Measurements from ENCODE around the gene APCDD1L.

Gene APCDD1L

DNA sequence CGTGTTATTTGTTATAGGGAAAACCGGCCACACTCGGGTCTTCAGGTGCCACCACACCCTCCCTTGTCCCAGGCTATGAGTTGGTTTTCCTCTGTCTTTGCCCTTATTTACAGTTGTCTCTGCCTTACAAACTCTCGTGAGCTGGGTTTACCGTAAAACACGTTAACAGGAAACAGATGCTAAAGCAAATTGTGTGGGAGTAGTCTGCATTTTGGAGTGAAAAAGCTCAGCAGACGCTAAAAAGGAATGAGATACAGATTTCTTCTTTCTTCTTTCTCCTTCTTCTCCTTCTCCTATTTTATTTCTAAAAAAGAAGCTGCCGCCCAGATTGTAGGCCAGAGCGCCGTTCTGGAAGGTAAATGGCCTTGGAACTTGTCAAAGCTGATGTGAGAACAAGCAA is 51.9 kb downstream of the APCDD1L start:
- no peak overlapping the region for H3K27ac Mint-ChIP-seq
- peaks cover 3% of the 10 kb centered on the region for H3K27me3 Mint-ChIP-seq

GRCh38 chr20:58461899-58462298 is 53.3 kb downstream of the APCDD1L start:
- peaks cover 3% of the 10 kb centered on the region for H3K27me3 Mint-ChIP-seq
- H3K4me1 Mint-ChIP-seq, result peaks cover 13% of the 10 kb centered on the region
- H3K4me3 Mint-ChIP-seq, result no peak overlapping the region
- no peak overlapping the region for H3K27ac Mint-ChIP-seq
- ATAC-seq (ENCODE audit: low read depth) (no peak), DNase-seq (ENCODE audit: low spot score in 2 of 2) (no peak)
- H3K9me3 Mint-ChIP-seq, result no peaks in the 10 kb centered on the region
- H3K36me3 Mint-ChIP-seq, result no peaks in the 10 kb centered on the region

More for the DNA sequence above, 51.9 kb downstream of the APCDD1L start:
- Mint-ChIP-seq H3K36me3 (no peaks in the 10 kb centered on the region), H3K4me3 (no peak overlapping the region), H3K9me3 (no peaks in the 10 kb centered on the region), H3K4me1 (peaks cover 8% of the 10 kb centered on the region)
- ATAC-seq (ENCODE audit: low read depth) (no peak), DNase-seq (ENCODE audit: low spot score in 2 of 2) (no peak)

DNA sequence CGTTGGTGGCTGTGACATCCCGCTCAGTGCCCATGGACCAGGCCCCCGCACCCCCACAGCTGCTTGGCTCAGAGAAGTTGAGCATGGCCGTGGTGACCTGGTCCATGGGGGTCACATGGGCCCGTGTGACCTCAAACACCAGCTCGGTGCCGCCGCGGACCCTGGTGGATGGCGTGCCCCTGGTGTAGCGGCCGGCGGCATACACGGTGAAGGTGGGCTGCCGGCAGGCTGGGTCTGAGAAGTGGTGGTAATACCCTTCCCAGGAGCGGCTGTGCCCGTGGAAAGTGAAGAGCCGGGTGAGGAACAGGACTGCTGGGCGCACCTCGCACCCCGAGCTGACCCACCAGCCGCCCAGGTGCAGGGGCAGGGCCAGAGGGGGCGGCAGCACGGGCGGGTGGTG is 54.1 kb downstream of the APCDD1L start:
- Mint-ChIP-seq H3K9me3 (no peaks in the 10 kb centered on the region), H3K27ac (no peak overlapping the region), H3K36me3 (no peaks in the 10 kb centered on the region), H3K4me3 (no peak overlapping the region), H3K27me3 (peaks cover 5% of the 10 kb centered on the region), H3K4me1 (peaks cover 17% of the 10 kb centered on the region)
- ATAC-seq (ENCODE audit: low read depth) (no peak), DNase-seq (ENCODE audit: low spot score in 2 of 2) (no peak)

GRCh38 chr20:58459058-58459750 is 56.0 kb downstream of the APCDD1L start:
- Mint-ChIP-seq H3K9me3 (peaks cover 6% of the 10 kb centered on the region), H3K27ac (no peak overlapping the region), H3K36me3 (peaks cover 8% of the 10 kb centered on the region), H3K4me3 (no peak overlapping the region), H3K4me1 (peaks cover 17% of the 10 kb centered on the region), H3K27me3 (peaks cover 5% of the 10 kb centered on the region)
- DNase-seq (ENCODE audit: low spot score in 2 of 2) (no peak), ATAC-seq (ENCODE audit: low read depth) (no peak)

DNA sequence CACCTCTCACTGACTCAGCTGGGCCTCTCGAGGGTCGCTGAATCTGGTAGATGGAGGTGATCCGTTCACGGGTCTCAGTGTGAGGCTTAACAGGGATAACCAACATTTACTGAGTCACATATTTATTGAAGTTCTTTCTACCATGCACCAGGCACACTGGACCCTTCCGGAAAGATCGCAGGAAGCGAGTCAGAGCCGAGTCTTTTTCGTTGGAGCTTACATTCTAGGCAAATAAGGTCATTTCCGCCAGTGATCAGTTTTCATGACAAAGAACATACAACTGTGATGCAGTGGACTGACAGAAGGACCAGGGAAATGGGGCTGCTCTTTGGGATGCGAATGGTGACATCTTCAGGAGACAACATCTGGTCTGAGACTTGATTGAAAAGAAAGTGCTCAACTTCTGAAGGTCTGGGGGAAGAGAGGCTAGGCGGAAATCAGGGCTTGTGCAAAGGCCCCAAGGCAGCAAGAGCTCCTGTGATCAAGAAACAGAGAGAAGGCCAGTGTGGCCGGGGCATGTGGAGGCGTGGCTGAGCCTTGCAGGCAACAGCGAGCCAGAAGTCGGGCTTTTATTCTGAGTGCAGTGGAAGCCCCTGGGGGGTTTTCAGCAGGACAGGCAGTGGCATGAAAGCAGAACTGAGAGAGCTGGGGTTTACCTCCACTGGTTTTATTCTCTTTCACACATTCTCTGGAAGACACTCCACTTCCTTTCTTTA is 56.7 kb downstream of the APCDD1L start:
- H3K27me3 Mint-ChIP-seq, result peaks cover 5% of the 10 kb centered on the region
- peaks cover 17% of the 10 kb centered on the region for H3K4me1 Mint-ChIP-seq
- peak overlapping the region; percentile 48 for H3K4me3 Mint-ChIP-seq
- peaks cover 10% of the 10 kb centered on the region for H3K9me3 Mint-ChIP-seq
- peak; percentile 99 for ATAC-seq (ENCODE audit: low read depth)
- H3K36me3 Mint-ChIP-seq, result peaks cover 12% of the 10 kb centered on the region
- peak overlapping the region; percentile 28 for H3K27ac Mint-ChIP-seq
- peak; percentile 52 to 57 for DNase-seq (ENCODE audit: low spot score in 2 of 2)

DNA sequence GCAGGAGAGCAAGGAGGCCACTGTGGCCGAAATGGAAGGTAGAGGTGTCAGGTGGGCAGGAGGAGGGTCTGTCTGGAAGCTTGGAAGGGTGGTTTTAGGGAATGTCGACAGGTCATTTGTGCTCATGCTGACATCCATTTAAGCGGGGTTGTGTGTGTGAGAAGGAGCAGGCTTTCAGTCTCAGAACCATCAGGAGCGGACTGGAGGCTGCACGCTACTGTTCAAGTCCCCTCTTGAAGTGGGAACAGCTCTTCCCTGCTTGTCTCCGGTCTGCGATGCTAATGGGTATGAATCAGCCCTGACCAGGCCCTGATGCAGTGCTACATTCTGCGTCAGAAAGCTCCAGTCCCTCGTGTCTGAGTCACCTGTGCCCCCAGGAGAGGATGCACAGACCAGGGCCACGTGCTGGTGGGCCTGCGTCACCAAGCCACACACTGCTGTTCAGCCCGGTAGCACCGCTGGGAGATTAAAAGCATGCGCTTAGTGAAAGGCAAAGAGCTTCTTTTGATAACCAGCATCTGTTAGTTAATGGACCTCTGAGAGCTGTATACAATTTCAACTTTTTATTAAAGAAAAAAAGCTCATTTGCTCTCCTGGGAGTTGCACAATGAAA is 58.0 kb downstream of the APCDD1L start:
- peaks cover 5% of the 10 kb centered on the region for H3K27me3 Mint-ChIP-seq
- H3K36me3 Mint-ChIP-seq, result peaks cover 15% of the 10 kb centered on the region
- H3K4me1 Mint-ChIP-seq, result peaks cover 20% of the 10 kb centered on the region
- no peak overlapping the region for H3K27ac Mint-ChIP-seq
- peaks cover 10% of the 10 kb centered on the region for H3K9me3 Mint-ChIP-seq
- H3K4me3 Mint-ChIP-seq, result no peak overlapping the region
- ATAC-seq (ENCODE audit: low read depth) (no peak), DNase-seq (ENCODE audit: low spot score in 2 of 2) (no peak)

DNA sequence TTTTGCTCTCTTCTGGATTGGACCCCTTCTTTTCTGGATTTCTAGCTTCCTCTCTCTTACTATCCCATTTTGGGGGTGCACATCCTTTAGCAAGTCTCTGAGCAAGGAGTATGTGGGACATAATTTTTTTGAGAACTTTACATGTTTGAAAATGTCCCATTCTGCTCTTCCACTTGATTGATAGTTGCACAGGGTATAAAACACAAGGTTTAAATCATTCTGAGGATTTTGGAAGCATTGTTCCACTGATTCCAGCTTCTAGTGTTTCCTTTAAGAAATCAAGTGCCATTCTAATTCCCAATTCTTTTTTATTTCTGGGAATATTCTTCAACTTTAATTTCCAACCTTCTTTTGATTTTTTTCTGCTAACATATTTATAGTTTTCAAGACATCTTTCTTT is 60.7 kb downstream of the APCDD1L start:
- H3K4me3 Mint-ChIP-seq, result no peak overlapping the region
- peaks cover 10% of the 10 kb centered on the region for H3K9me3 Mint-ChIP-seq
- peaks cover 2% of the 10 kb centered on the region for H3K27me3 Mint-ChIP-seq
- H3K36me3 Mint-ChIP-seq, result peaks cover 21% of the 10 kb centered on the region
- no peak for DNase-seq (ENCODE audit: low spot score in 2 of 2)
- peaks cover 22% of the 10 kb centered on the region for H3K4me1 Mint-ChIP-seq
- ATAC-seq (ENCODE audit: low read depth), result no peak
- no peak overlapping the region for H3K27ac Mint-ChIP-seq

DNA sequence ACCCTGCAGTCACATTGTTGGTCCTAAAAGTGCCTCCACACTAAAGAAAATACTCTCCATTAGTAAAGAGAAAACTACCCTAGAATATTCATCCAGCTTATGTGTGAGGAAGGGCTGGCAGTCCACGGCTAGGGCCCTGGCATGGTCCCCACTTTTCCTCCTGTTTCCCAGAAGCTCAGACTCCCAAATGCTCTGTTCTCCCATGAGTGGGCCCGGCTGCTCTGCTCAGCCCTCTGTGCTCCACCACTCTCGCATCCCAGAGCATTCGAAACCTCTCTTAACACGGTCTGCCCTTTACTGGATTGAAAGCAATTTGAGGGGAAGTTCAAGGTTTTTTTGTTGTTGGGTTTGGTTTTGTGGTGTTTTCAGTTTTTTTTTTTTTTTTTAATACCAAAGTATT is 61.8 kb downstream of the APCDD1L start:
- peaks cover 21% of the 10 kb centered on the region for H3K36me3 Mint-ChIP-seq
- H3K9me3 Mint-ChIP-seq, result peaks cover 10% of the 10 kb centered on the region
- peaks cover 2% of the 10 kb centered on the region for H3K27me3 Mint-ChIP-seq
- H3K27ac Mint-ChIP-seq, result peak overlapping the region; percentile 45
- ATAC-seq (ENCODE audit: low read depth), result no peak
- H3K4me1 Mint-ChIP-seq, result peaks cover 16% of the 10 kb centered on the region
- DNase-seq (ENCODE audit: low spot score in 2 of 2), result no peak
- H3K4me3 Mint-ChIP-seq, result no peak overlapping the region

DNA sequence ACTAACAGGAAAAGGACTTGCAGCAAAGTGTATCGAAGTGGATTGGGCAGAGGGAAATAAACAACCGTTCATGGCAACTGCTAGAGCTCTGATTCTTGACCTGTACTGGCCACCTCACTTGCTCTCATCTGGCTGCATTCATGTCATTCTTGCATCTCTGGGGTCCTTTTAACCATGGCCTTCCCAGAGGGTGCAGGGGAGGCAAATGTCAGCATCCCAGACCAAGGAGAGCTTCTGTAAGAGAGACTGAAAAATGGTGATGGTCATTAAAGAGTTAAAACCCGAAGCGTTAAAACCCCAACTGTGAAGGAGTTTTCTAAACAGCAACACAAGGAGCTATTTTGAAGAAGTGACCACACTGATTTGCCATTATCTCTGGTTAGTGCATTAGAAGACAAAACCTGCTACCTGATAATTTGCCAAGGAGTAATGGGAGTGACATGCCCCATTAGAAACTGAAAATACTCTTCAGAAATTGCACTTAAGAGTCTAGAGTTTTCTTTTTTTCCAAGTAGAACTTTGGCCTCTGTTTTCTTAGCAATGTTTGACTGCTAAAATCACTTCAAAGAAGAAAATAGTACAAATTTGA is 62.4 kb downstream of the APCDD1L start:
- H3K4me1 Mint-ChIP-seq, result peaks cover 11% of the 10 kb centered on the region
- H3K4me3 Mint-ChIP-seq, result no peak overlapping the region
- peaks cover 21% of the 10 kb centered on the region for H3K36me3 Mint-ChIP-seq
- DNase-seq (ENCODE audit: low spot score in 2 of 2) (no peak), ATAC-seq (ENCODE audit: low read depth) (no peak)
- peaks cover 2% of the 10 kb centered on the region for H3K27me3 Mint-ChIP-seq
- no peak overlapping the region for H3K27ac Mint-ChIP-seq
- peaks cover 10% of the 10 kb centered on the region for H3K9me3 Mint-ChIP-seq

- peak overlapping the region; percentile 25 for H3K27ac Mint-ChIP-seq
- no peak for DNase-seq (ENCODE audit: low spot score in 2 of 2)
- H3K36me3 Mint-ChIP-seq, result peaks cover 22% of the 10 kb centered on the region
Measured at GRCh38 chr20:58450254-58450653, 64.9 kb downstream of the APCDD1L start.

GRCh38 chr20:58449681-58450221 is 65.4 kb downstream of the APCDD1L start:
- no peaks in the 10 kb centered on the region for H3K27me3 Mint-ChIP-seq
- peak overlapping the region; percentile 25 for H3K27ac Mint-ChIP-seq
- ATAC-seq (ENCODE audit: low read depth) (no peak), DNase-seq (ENCODE audit: low spot score in 2 of 2) (no peak)
- peaks cover 8% of the 10 kb centered on the region for H3K4me1 Mint-ChIP-seq
- peaks cover 6% of the 10 kb centered on the region for H3K9me3 Mint-ChIP-seq
- H3K4me3 Mint-ChIP-seq, result no peak overlapping the region
- peaks cover 25% of the 10 kb centered on the region for H3K36me3 Mint-ChIP-seq

More at GRCh38 chr20:58450254-58450653, 64.9 kb downstream of the APCDD1L start:
- peaks cover 8% of the 10 kb centered on the region for H3K4me1 Mint-ChIP-seq
- peaks cover 8% of the 10 kb centered on the region for H3K9me3 Mint-ChIP-seq
- H3K4me3 Mint-ChIP-seq, result no peak overlapping the region
- no peak for ATAC-seq (ENCODE audit: low read depth)
- H3K27me3 Mint-ChIP-seq, result no peaks in the 10 kb centered on the region

DNA sequence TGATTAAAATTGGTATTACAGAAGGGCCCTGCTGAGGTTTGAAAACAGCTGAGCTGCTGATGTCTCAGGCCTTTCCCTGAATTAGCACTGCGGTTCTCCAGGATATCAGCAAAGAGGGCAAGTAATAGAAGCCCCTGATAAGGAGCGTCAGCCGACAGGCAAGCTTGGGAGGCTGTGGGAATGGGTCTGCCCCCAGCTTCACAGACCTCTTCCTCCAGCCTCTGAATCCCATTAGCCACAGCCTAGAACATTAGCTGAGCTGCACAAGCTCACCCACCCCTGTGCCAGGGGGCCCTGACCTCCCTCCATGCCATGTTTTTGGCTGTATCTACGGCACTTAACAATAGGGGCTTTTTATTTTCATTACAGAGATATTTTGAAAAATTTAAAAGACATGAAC is 66.2 kb downstream of the APCDD1L start:
- Mint-ChIP-seq H3K27me3 (no peaks in the 10 kb centered on the region), H3K4me1 (peaks cover 8% of the 10 kb centered on the region), H3K36me3 (peaks cover 19% of the 10 kb centered on the region), H3K9me3 (peaks cover 1% of the 10 kb centered on the region), H3K4me3 (no peak overlapping the region), H3K27ac (no peak overlapping the region)
- no peak for DNase-seq (ENCODE audit: low spot score in 2 of 2)
- ATAC-seq (ENCODE audit: low read depth), result no peak

DNA sequence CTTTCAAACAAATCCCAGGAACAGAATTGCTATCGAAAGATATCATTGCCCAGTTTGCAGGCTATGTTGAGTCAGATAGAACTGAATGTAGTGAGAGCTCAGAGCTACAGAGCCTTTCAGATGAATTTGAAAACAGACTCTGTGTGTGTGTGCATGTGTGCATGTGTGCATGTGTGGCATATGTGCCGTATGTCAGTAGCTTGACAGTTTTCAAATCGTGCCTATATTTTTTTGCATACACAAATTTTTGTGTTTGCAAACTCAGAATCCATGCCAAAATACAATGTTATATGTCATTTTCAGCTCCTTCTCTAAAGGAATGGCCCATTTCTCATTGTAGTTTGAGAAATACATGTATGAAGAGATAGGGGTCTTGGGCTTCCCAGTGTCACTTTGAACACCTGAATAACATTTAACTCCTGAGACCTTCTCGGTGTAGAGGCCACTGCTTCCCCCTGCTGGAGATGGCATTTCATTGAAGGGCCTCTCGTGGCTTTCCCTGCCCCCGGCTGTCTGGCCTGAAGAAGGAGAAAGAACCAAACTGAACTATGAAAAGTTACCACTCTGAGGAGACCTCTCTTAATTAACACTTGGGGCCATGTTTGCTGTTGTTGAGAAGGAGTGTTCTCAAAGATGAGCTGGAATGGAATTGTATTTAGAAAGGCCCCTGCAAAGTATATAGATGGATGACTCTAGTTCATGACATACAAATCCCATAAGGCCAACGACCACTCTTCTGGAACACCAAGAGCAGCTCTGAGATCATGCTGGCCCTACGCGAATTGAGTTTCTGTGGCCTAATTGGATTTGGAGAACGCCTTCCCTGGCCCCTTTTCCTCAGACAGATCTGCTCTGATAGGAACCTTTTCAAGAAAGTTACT is 67.4 kb downstream of the APCDD1L start:
- ATAC-seq (ENCODE audit: low read depth) (peak; percentile 68), DNase-seq (ENCODE audit: low spot score in 2 of 2) (peak; percentile 23 to 27)
- Mint-ChIP-seq H3K27me3 (no peaks in the 10 kb centered on the region), H3K9me3 (no peaks in the 10 kb centered on the region), H3K36me3 (peaks cover 24% of the 10 kb centered on the region), H3K4me3 (no peak overlapping the region), H3K27ac (no peak overlapping the region), H3K4me1 (peaks cover 8% of the 10 kb centered on the region)
